HepG2 (cell line): ENCODE results near the gene CIT. TPM values are rescaled to one million over a fixed set of nuclear protein-coding genes. Genes with fewer than 3 reads are reported as not detected.
"Not testable (repeated sequence)": the region's sequence is repeated elsewhere in the genome, so short reads cannot be mapped to it uniquely, and the experiment has no call there.

ENCODE experiments used
- ATAC-seq: fragments of 200-7000 bp; cut with Tn5 transposase; 3 replicates; pipeline ENCODE4 v1.9.1; 2020; ENCODE audit warnings: mild to moderate bottlenecking, moderate library complexity
- BruUV-seq: library from RNA; stranded (reverse); fragments of 400-500 nt; replicated peaks from 2 replicates; lab custom pipeline; 2021; lab: Mats Ljungman, UMichigan
- CTCF ChIA-PET: fragments of 300-600 bp; formaldehyde crosslinking; extraction: SDS; loops from one replicate; lab custom pipeline; 2021; ENCODE audit warnings: low total read pairs, inconsistent platforms, low intra/inter-chr PET ratio; lab: Yijun Ruan, JAX
- POLR2A ChIA-PET: fragments of 350-600 bp; sonication (Branson Sonifier 250); formaldehyde crosslinking; loops from one replicate; lab custom pipeline; 2020; ENCODE audit warnings: antibody characterized with exemption, inconsistent platforms; lab: Yijun Ruan, JAX
- DNase-seq: peaks from one replicate; pipeline ENCODE4 v3.0.0-alpha.2; 2015; ENCODE audit warnings: low spot score
- FAIRE-seq: peaks from 3 replicates; lab custom pipeline; 2011; peaks lifted over from hg19 to GRCh38; lab: Jason Lieb, UNC
- H2AFZ ChIP-seq: one replicate; pipeline ENCODE4 v1.6.1; 2011; ENCODE audit warnings: low read length, inconsistent platforms
- H3K27ac ChIP-seq: fragments of 300-600 bp; 3 replicates; pipeline ENCODE4 v1.8.0; 2011; ENCODE audit warnings: mixed run types, mild to moderate bottlenecking, mixed read lengths, low read length, inconsistent platforms; ENCODE audit not compliant: insufficient read depth; ENCODE audit errors: extremely low read length
- H3K27me3 ChIP-seq, 2 experiments: fragments of 200-600 bp in 1 of 2; 2 replicates in 1 of 2; 3 replicates in 1 of 2; pipeline versions ENCODE4 v1.6.0 to v1.8.0; 2011; ENCODE audit warnings: low read length in 2 of 2, mild to moderate bottlenecking in 2 of 2, moderate library complexity in 2 of 2, inconsistent platforms in 1 of 2; ENCODE audit not compliant: insufficient read depth in 2 of 2, control insufficient read depth in 1 of 2
- H3K36me3 ChIP-seq, 2 experiments: fragments of 200-600 bp in 1 of 2; replicated peaks in 1 of 2; 2 replicates in 1 of 2; 3 replicates in 1 of 2; pipeline versions ENCODE4 v1.5.1 to v1.8.0; 2011; ENCODE audit warnings: low read length in 2 of 2, inconsistent platforms in 1 of 2; ENCODE audit not compliant: insufficient read depth in 2 of 2, control insufficient read depth in 1 of 2
- H3K4me1 ChIP-seq: 2 replicates; pipeline ENCODE4 v1.5.1; 2012; ENCODE audit warnings: low read length, inconsistent platforms; ENCODE audit not compliant: insufficient read depth
- H3K4me2 ChIP-seq: 2 replicates; pipeline ENCODE4 v1.6.0; 2011; ENCODE audit warnings: low read depth, low read length, inconsistent platforms
- H3K4me3 ChIP-seq, 3 experiments: fragments of 200-600 bp in 1 of 3; sonication (generic), shearing (Covaris generic) in 1 of 3; replicated peaks in 1 of 3; 2 replicates each; pipeline ENCODE4 v1.5.1; 2011 to 2016; ENCODE audit warnings: low read length in 3 of 3, inconsistent platforms in 2 of 3, low read depth in 2 of 3, mild to moderate bottlenecking in 2 of 3, control low read depth in 1 of 3, mixed read lengths in 1 of 3; ENCODE audit not compliant: insufficient read depth in 1 of 3
- H3K79me2 ChIP-seq: one replicate; pipeline ENCODE4 v1.6.1; 2011; ENCODE audit warnings: low read length, inconsistent platforms; ENCODE audit not compliant: insufficient read depth
- H3K9ac ChIP-seq: 2 replicates; pipeline ENCODE4 v1.6.0; 2011; ENCODE audit warnings: mild to moderate bottlenecking, low read depth, low read length, inconsistent platforms; ENCODE audit not compliant: insufficient read depth
- H3K9me3 ChIP-seq: 2 replicates; pipeline ENCODE4 v1.5.1; 2012; ENCODE audit warnings: mild to moderate bottlenecking, low read length
- H4K20me1 ChIP-seq: 2 replicates; pipeline ENCODE4 v1.6.0; 2011; ENCODE audit warnings: inconsistent platforms, mild to moderate bottlenecking, low read length, moderate library complexity; ENCODE audit not compliant: insufficient read depth
- DNMT3B ChIP-seq: conservative IDR thresholded peaks from 2 replicates; pipeline ENCODE4 v1.6.1; 2016; ENCODE audit warnings: missing biosample characterization, control low read depth
- ELF1 ChIP-seq: sonication (generic); formaldehyde crosslinking; IDR thresholded peaks from 2 replicates; pipeline ENCODE4 v1.4.0; 2020; ENCODE audit warnings: missing genetic modification reagents
- RCOR2 ChIP-seq: IDR thresholded peaks from 2 replicates; pipeline ENCODE4 v1.6.1; 2016; ENCODE audit warnings: missing biosample characterization, missing genetic modification reagents
- SMC3 ChIP-seq: IDR thresholded peaks from 2 replicates; pipeline ENCODE4 v1.6.1; 2011; ENCODE audit warnings: low read length, improper control_type of control experiment
- TAF1 ChIP-seq: sonication (generic); formaldehyde crosslinking; IDR thresholded peaks from 2 replicates; pipeline ENCODE4 v1.4.0; 2020; ENCODE audit warnings: missing genetic modification reagents
- TBX2 ChIP-seq: sonication (generic); formaldehyde crosslinking; IDR thresholded peaks from 2 replicates; pipeline ENCODE4 v1.5.0; 2020; ENCODE audit warnings: missing genetic modification reagents, mild to moderate bottlenecking, borderline replicate concordance
- ZNF570 ChIP-seq: sonication (generic); formaldehyde crosslinking; IDR thresholded peaks from 2 replicates; pipeline ENCODE4 v1.4.0; 2020; ENCODE audit warnings: mild to moderate bottlenecking, missing genetic modification reagents, borderline replicate concordance
- ZNF652 ChIP-seq: IDR thresholded peaks from 2 replicates; pipeline ENCODE4 v1.6.1; 2016; ENCODE audit warnings: low read depth, borderline replicate concordance
- ZZZ3 ChIP-seq: sonication (generic); formaldehyde crosslinking; IDR thresholded peaks from 2 replicates; pipeline ENCODE4 v1.4.0; 2020; ENCODE audit warnings: missing genetic modification reagents, mild to moderate bottlenecking, borderline replicate concordance
- whole genome bisulfite sequencing: methylation state at CpG from one replicate; pipeline ENCODE4 v1.1.6; 2017; ENCODE audit warnings: low lambda C conversion rate; 5-methylcytosine and 5-hydroxymethylcytosine counted together
- in situ Hi-C: cut with HindIII; loops from 2 replicates; pipeline ENCODE4 v1.10.0; 2017; ENCODE audit warnings: low pct_unique_long_range_greater_than_20kb; ENCODE audit not compliant: extremely low pct_ligation_motif_present
- intact Hi-C: fragments of 100-400 bp; cut with micrococcal nuclease; formaldehyde crosslinking; loops from one replicate; pipeline ENCODE4 v1.10.0; 2022; ENCODE audit not compliant: unreplicated experiment
- polyA plus RNA-seq, 8 experiments: library from polyadenylated mRNA; depleted of rRNA in 3 of 8; stranded (reverse) in 7 of 8; unstranded in 1 of 8; fragments of >200 nt; fragmentation: Illumina TruSeq in 4 of 8; extraction: Trizol in 4 of 8; gene quantifications; 2 replicates each; pipeline versions ENCODE4 v1.2.1 to v1.2.3, GENCODE V29; 2011 to 2016; ENCODE audit warnings: low read depth in 4 of 8, missing spikeins in 1 of 8, mixed read lengths in 1 of 8; ENCODE audit not compliant: insufficient read depth in 1 of 8
- total RNA-seq, 5 experiments: library from RNA; depleted of rRNA; stranded (reverse); fragments of >200 nt; fragmentation: Illumina TruSeq; extraction: Trizol; gene quantifications; 2 replicates each; pipeline ENCODE4 v1.2.3, GENCODE V29; 2016; ENCODE audit warnings: low read depth in 1 of 5

The CIT gene
- total and polyA plus RNA-seq, 2 of the 13 experiments (the other 11 are each of a cell fraction or from before 2014, with no cell fraction given): 7.7 to 11.7 TPM

DNA sequence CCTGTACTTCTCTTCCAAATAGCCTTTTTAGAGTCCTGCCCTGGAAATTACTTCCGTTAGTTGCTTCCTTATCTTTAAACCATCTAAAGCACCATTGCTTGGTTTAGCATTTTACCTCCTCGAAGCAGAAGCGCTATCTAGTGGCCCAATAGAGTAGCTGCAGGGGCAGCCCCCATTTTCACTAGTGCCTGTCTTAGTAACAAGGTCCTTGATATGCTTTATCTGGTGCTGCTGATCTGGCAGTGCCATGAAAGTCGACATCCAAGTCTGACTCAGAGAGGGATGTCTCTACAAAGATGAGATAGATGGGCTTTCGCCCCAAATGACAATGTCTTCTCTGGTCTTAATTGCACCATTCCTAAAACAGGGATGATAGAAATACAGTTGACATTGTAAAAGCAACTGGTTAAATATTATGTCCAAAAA is 25.0 kb upstream of the CIT start (continued):
- peak; percentile 51; the same call in 1 of the 2 replicates for TF ChIP-seq ZNF652 (CRISPR knock-in tag)
- TF ChIP-seq SMC3: peak; percentile 74

GRCh38 chr12:119901670-119902069 is 24.6 kb upstream of the CIT start:
- peaks cover 16% of the 10 kb centered on the region; the same call in 1 of the 2 replicates for H3K4me1 ChIP-seq
- 30% methylated on average over 2 of the region's 2 CpGs for WGBS
- no peak overlapping the region for H2AFZ ChIP-seq
- H3K4me3 ChIP-seq: no peak overlapping the region
- BruUV-seq: no TSS peak
- intact Hi-C loops (loop anchor here (2.0 to 5.0 kb wide), 2 partner anchors 36 to 97 kb away; no protein-coding TSS in a partner anchor), in situ Hi-C loops (no loop called here)
- FAIRE-seq (no peak), ATAC-seq (no peak), DNase-seq (no peak)
- ChIA-PET POLR2A (no interaction called here), CTCF (no interaction called here)
- H3K36me3 ChIP-seq: no peaks in the 10 kb centered on the region
- H3K27ac ChIP-seq: no peak overlapping the region
- H4K20me1 ChIP-seq: no peaks in the 10 kb centered on the region
- H3K9ac ChIP-seq: no peak overlapping the region
- no peak overlapping the region for H3K4me2 ChIP-seq
- no peaks in the 10 kb centered on the region for H3K79me2 ChIP-seq
- TF ChIP-seq DNMT3B (CRISPR knock-in tag): no peak
- no peak for TF ChIP-seq ZNF570
- TF ChIP-seq, all 625 proteins: peak for 0
- no peaks in the 10 kb centered on the region; a peak in 1 of 5 replicates for H3K27me3 ChIP-seq
- H3K9me3 ChIP-seq: no peaks in the 10 kb centered on the region

DNA sequence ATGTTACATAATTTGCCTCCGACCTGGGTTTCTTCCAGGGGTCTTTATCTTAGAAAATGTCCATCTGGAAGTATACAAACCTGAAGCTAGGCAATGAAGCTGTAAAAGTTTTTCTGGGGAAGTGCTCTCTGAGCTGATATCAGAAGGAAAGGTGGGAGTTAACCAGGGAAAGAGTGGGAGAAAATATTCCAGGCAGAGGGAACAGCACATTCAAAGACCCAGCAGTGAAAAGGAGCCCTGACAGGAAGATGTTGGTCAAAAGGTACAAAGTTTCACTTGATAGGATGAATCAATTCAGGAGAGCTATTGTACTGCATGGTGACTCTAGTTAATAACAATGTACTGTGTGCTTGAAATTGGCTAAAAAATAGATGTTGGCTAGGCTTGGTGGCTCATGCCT is 17.8 kb upstream of the CIT start:
- H2AFZ ChIP-seq: no peak overlapping the region
- H3K4me1 ChIP-seq: peaks cover 6% of the 10 kb centered on the region; the same call in 1 of the 2 replicates
- FAIRE-seq: no peak

DNA sequence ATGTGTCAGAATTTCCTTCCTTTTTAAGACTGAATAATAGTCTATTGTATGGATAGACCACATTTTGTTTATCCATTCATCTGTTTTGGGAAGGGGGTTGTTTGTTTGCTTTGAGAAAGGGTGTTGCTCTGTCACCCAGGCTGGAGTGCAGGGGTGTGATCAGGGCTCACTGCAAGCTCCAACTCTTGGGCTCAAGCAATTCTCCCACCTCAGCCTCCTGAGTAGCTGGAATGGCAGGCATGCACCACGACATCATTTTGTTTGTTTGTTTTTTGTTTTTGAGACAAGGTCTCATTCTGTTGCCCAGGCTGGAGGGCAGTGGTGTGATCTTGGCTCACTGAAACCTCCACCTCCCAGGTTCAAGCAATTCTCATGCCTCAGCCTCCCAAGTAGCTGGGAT is 15.5 kb upstream of the CIT start:
- CTCF ChIA-PET: not testable (repeated sequence)
- 0% methylated on average over 1 of the region's 1 CpG for WGBS

More for the DNA sequence above, 17.8 kb upstream of the CIT start:
- no peaks in the 10 kb centered on the region for H3K79me2 ChIP-seq
- POLR2A ChIA-PET: no interaction called here
- no peak overlapping the region for H3K27ac ChIP-seq
- TF ChIP-seq ZZZ3 (CRISPR knock-in tag) (no peak), TAF1 (CRISPR knock-in tag) (no peak), RCOR2 (CRISPR knock-in tag) (no peak), ELF1 (CRISPR knock-in tag) (no peak), TBX2 (no peak)
- no TSS peak for BruUV-seq
- ATAC-seq: no peak
- CTCF ChIA-PET: no interaction called here
- H3K36me3 ChIP-seq: no peaks in the 10 kb centered on the region
- WGBS: 7% methylated on average over 1 of the region's 1 CpG
- no peak overlapping the region for H3K9ac ChIP-seq
- no peaks in the 10 kb centered on the region for H3K9me3 ChIP-seq
- peaks cover 0 to 5% of the 10 kb centered on the region in 2 experiments; a peak in 1 of 5 replicates for H3K27me3 ChIP-seq
- no peak for DNase-seq
- H3K4me2 ChIP-seq: no peak overlapping the region
- no peak overlapping the region for H3K4me3 ChIP-seq
- in situ Hi-C loops: no loop called here
- no peaks in the 10 kb centered on the region for H4K20me1 ChIP-seq
- intact Hi-C loops: no loop called here

More for the DNA sequence above, 15.5 kb upstream of the CIT start:
- H3K27me3 ChIP-seq, H3K4me1 ChIP-seq, H2AFZ ChIP-seq, H3K79me2 ChIP-seq, H3K27ac ChIP-seq, DNase-seq, BruUV-seq, FAIRE-seq, H3K4me3 ChIP-seq, POLR2A ChIA-PET, intact Hi-C loops, in situ Hi-C loops, H3K4me2 ChIP-seq, H3K36me3 ChIP-seq, H4K20me1 ChIP-seq, ATAC-seq, H3K9ac ChIP-seq, H3K9me3 ChIP-seq: not testable (repeated sequence)
